Measurements from ENCODE around the gene SLC25A22.

The SLC25A22 gene

GRCh38 chr11:831961-832528, 34.0 kb upstream of the SLC25A22 start:
- TF ChIP-seq, protein P1, sequence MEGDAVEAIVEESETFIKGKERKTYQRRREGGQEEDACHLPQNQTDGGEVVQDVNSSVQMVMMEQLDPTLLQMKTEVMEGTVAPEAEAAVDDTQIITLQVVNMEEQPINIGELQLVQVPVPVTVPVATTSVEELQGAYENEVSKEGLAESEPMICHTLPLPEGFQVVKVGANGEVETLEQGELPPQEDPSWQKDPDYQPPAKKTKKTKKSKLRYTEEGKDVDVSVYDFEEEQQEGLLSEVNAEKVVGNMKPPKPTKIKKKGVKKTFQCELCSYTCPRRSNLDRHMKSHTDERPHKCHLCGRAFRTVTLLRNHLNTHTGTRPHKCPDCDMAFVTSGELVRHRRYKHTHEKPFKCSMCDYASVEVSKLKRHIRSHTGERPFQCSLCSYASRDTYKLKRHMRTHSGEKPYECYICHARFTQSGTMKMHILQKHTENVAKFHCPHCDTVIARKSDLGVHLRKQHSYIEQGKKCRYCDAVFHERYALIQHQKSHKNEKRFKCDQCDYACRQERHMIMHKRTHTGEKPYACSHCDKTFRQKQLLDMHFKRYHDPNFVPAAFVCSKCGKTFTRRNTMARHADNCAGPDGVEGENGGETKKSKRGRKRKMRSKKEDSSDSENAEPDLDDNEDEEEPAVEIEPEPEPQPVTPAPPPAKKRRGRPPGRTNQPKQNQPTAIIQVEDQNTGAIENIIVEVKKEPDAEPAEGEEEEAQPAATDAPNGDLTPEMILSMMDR (IDR thresholded peaks at IDR 0.05), result no peak

DNA sequence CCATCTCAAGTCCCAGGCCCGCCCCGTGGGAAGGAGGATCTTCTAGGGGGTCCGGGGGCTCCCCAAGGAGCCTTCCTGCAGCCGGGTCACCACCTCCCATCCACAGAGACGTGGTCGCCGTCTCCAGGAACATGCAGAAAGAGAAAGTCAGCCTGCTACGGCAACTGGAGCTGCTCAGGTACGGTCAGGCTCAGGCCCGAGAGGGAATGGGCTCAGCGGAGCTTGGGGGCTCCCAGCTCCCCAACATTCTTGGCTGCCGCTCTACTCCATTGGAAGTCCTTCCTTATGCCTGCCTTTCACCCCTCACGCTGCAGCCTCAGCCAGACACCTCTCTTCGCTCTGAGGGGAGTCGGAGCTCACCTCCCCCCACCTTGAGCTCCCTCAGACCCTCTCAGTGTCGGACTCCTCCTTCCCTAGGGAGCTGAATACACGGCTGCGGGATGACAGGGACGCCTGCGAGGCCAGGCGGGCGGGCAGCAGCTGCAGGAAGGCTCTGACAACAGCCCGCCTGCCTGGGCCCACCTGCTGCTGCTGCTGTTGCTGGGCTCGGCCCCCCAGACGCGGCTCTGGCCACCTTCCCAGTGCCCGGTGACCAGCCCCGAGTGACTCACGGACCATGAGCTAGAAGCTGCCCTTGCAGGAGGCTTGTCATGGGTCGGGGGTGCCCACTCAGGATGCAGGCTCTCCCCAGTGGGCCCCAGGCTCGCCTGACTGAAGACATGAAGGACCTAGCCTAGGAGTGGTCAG, 33.2 kb upstream of the SLC25A22 start:
- TF ChIP-seq, protein P1 (IDR thresholded peaks at IDR 0.05), result no peak

GRCh38 chr11:830295-831117, 32.4 kb upstream of the SLC25A22 start:
- TF ChIP-seq, protein P1 (IDR thresholded peaks at IDR 0.05), result no peak

GRCh38 chr11:829847-830294, 31.8 kb upstream of the SLC25A22 start:
- TF ChIP-seq, protein P1 (IDR thresholded peaks at IDR 0.05), result no peak

DNA sequence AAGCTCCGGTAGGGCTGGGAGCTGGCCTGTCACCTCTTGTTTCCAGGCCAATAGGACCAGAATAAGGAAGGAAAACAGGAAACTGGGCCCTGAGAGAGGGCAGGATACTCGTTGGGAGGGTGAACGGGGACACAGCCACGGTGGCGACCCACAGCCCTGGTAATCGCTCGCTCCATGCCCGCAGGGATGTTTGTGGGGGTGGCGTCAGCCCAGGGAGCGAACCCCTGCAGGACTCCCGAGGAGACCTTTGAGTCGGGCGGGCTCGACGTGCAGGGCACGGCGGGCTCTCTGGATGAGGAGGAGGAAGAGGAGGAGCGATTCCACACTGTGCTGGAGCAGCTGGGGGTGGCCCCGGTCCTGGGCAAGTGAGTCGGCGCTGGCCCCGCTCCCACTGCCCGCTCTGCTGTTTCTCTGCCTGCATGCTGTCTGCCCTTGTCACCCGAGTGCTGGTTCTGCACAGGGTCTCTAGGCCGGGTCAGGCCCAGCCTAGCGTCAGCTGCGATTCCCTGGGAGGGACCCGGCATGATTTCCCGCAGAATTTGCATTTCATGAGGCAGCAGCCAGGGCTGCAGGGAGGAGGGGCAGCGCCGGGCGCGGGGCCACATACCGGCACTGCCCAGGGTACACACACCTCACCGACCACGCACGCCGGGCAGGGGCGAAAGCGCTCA, 31.2 kb upstream of the SLC25A22 start:
- TF ChIP-seq, protein P1 (IDR thresholded peaks at IDR 0.05), result no peak

- TF ChIP-seq, protein P1 (IDR thresholded peaks at IDR 0.05), result no peak
These were observed 30.6 kb upstream of the SLC25A22 start for GRCh38 chr11:828506-829175.

DNA sequence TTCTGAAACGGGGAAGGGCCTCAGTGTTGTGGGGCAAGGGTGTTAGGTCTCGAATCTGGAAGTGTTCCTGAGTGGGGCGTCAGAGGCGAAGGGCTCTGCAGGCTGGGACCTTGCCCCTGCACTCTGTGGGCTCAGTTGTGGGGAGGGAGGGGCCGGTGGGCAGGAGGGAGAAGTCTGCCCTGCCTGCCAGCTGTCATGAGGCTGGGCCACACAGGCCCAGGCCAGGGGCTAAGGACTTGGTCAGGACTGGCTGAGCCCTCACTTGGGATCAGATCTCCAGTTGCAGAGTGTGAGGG, 29.8 kb upstream of the SLC25A22 start, which contains the start of gene CRACR2B:
CRACR2B (plus strand) TSS at position 23 of the 296 bp plus-strand sequence. CDS start 689 bp downstream, outside the sequence.
- TF ChIP-seq, protein P1 (IDR thresholded peaks at IDR 0.05), result no peak
